Transverse colon (tissue), 4 donors: ENCODE measurements around the gene RGS2. TPM values are rescaled to one million over a fixed set of nuclear protein-coding genes. Genes with fewer than 3 reads are reported as not detected.

Experiments
- DNase-seq: peaks from one replicate; pipeline ENCODE4 v3.0.0-alpha.2; 2019
- H3K27ac ChIP-seq, 4 donors: fragments of 200-600 bp; sonication (generic); 2 replicates each; pipeline ENCODE4 v1.5.1; 2016 to 2018; ENCODE audit warnings: inconsistent platforms in 4 of 4
- H3K27me3 ChIP-seq: fragments of 200-600 bp; sonication (generic); 2 replicates; pipeline ENCODE4 v1.5.1; 2017; ENCODE audit warnings: inconsistent platforms
- H3K36me3 ChIP-seq, 4 donors: fragments of 200-600 bp; sonication (generic); 2 replicates each; pipeline ENCODE4 v1.5.1; 2017 to 2019; ENCODE audit warnings: inconsistent platforms in 4 of 4
- H3K4me1 ChIP-seq, 4 donors: fragments of 200-600 bp; sonication (generic); 2 replicates each; pipeline ENCODE4 v1.5.1; 2017 to 2020; ENCODE audit warnings: inconsistent platforms in 4 of 4
- H3K4me3 ChIP-seq, 4 donors: fragments of 200-600 bp; sonication (generic); 1 replicate in 1 of 4; 2 replicates in 3 of 4; pipeline versions ENCODE4 v1.5.1 to v1.6.1; 2017 to 2019; ENCODE audit warnings: inconsistent platforms in 4 of 4
- H3K9me3 ChIP-seq, 2 donors: fragments of 200-600 bp; sonication (generic); 2 replicates each; pipeline ENCODE4 v1.5.1; 2017 to 2019; ENCODE audit warnings: inconsistent platforms in 2 of 2
- CTCF ChIP-seq, 5 experiments: fragments of 200-600 bp in 3 of 5; fragments of 450-650 bp in 2 of 5; sonication (generic) in 3 of 5; IDR thresholded peaks; 1 replicate in 2 of 5; 2 replicates in 3 of 5; pipeline ENCODE4 v1.5.1; 2016 to 2017; ENCODE audit warnings: antibody characterized with exemption in 5 of 5, inconsistent platforms in 3 of 5, mild to moderate bottlenecking in 2 of 5, moderate library complexity in 1 of 5
- EP300 ChIP-seq: sonication (generic); formaldehyde crosslinking; IDR thresholded peaks from one replicate; pipeline ENCODE4 v1.6.1; 2017; ENCODE audit warnings: antibody characterized with exemption, low read depth
- POLR2A ChIP-seq: fragments of 450-650 bp; IDR thresholded peaks from one replicate; pipeline ENCODE4 v1.6.1; 2016; ENCODE audit warnings: antibody characterized with exemption, mild to moderate bottlenecking, moderate library complexity
- POLR2AphosphoS5 ChIP-seq, 3 donors: sonication (generic); formaldehyde crosslinking; IDR thresholded peaks; one replicate each; pipeline ENCODE4 v1.6.1; 2016; ENCODE audit warnings: antibody characterized with exemption in 3 of 3
- WGBS, 2 donors: methylation state at CpG; one replicate each; pipeline ENCODE4 v1.1.5; 2018; ENCODE audit warnings: low coverage in 1 of 2; 5-methylcytosine and 5-hydroxymethylcytosine counted together
- in situ Hi-C, 4 donors: fragments of 200-750 bp; cut with MboI; loops; one replicate each; pipeline versions ENCODE4 v1.15.0 to v1.15.1; 2017; ENCODE audit warnings: low sequenced_read_pairs in 3 of 4, low pct_ligation_motif_present in 1 of 4, low pct_unique_long_range_greater_than_20kb in 1 of 4
- intact Hi-C: fragments of 100-400 bp; cut with DNase I; formaldehyde crosslinking; loops from one replicate; pipeline ENCODE4 v1.15.1; 2023; ENCODE audit warnings: low total_unique reads
- total RNA-seq, 4 donors: library from RNA; depleted of rRNA; stranded (reverse); fragments of >200 nt; gene quantifications; one replicate each; pipeline ENCODE4 v1.1.0, GENCODE V29; 2016

The RGS2 gene
- 100 to 1,000 TPM in 1 of 4 donors, 10 to 100 TPM in 3; 22.1 to 132 (median 68.9) TPM for total RNA-seq

GRCh38 chr1:192808518-192809306 lies at the start of gene RGS2:
Gene RGS2, plus strand, starts transcription at chr1:192809039. Its CDS starts 33 bp downstream, at chr1:192809072.
- Histone ChIP-seq H3K27me3 (no peaks in the 10 kb centered on the region), H3K36me3 (no peaks in the 10 kb centered on the region), H3K27ac (peak within 1 kb of the TSS; percentile 92 to 96 (median 94)), H3K4me1 (peaks cover 0 to 25% (median 4%) of the 10 kb centered on the region in 4 donors), H3K4me3 (peak within 1 kb of the TSS; percentile 47 to 96 (median 62)), H3K9me3 (no peaks in the 10 kb centered on the region)
- in situ Hi-C loops (loop anchor here in 2 of 4 donors (10.0 to 25.0 kb wide), 3 partner anchors 206 to 304 kb away; partner anchors contain the start of genes CDC73 (in 1 of the 2), GLRX2 (in 1 of the 2) and RGS1 (in 1 of the 2)), intact Hi-C loops (loop anchor here (2.0 to 10.0 kb wide), 2 partner anchors 96 to 204 kb away; no protein-coding TSS in a partner anchor)
- DNase-seq: peak; percentile 94
- 0 to 2% methylated on average over 9 to 55 of the region's 72 CpGs for WGBS, 2 donors
- no peak for TF ChIP-seq EP300
- TF ChIP-seq CTCF (IDR thresholded peaks at IDR 0.05): no peak
- peak; percentile 100 for TF ChIP-seq POLR2AphosphoS5 (IDR thresholded peaks at IDR 0.05)
- peak; percentile 99 for TF ChIP-seq POLR2A

- in situ Hi-C loops (no loop called here), intact Hi-C loops (no loop called here)
- no peaks in the 10 kb centered on the region for H3K36me3 ChIP-seq
- no peak for DNase-seq
- H3K9me3 ChIP-seq: no peaks in the 10 kb centered on the region
- WGBS, 2 donors: 92 to 100% methylated on average over 1 of the region's 1 CpG
- no peaks in the 10 kb centered on the region for H3K27me3 ChIP-seq
- no peak overlapping the region for H3K27ac ChIP-seq
- H3K4me1 ChIP-seq: no peaks in the 10 kb centered on the region
- TF ChIP-seq POLR2A (no peak), CTCF (IDR thresholded peaks at IDR 0.05) (no peak), POLR2AphosphoS5 (IDR thresholded peaks at IDR 0.05) (no peak), EP300 (no peak)
- no peak overlapping the region for H3K4me3 ChIP-seq
These were observed 49.7 kb upstream of the RGS2 start for GRCh38 chr1:192759104-192759503.

- Histone ChIP-seq H3K4me1 (no peaks in the 10 kb centered on the region), H3K4me3 (no peak overlapping the region), H3K36me3 (no peaks in the 10 kb centered on the region), H3K9me3 (no peaks in the 10 kb centered on the region), H3K27me3 (no peaks in the 10 kb centered on the region), H3K27ac (no peak overlapping the region)
- no peak for DNase-seq
- TF ChIP-seq CTCF (IDR thresholded peaks at IDR 0.05) (no peak), EP300 (no peak), POLR2AphosphoS5 (IDR thresholded peaks at IDR 0.05) (no peak), POLR2A (no peak)
- intact Hi-C loops (no loop called here), in situ Hi-C loops (no loop called here)
- 88 to 100% methylated on average over 1 to 4 of the region's 4 CpGs for WGBS, 2 donors
These were observed 46.6 kb upstream of the RGS2 start for GRCh38 chr1:192762265-192762664.

- H3K9me3 ChIP-seq: no peaks in the 10 kb centered on the region
- in situ Hi-C loops: no loop called here
- intact Hi-C loops: no loop called here
- H3K27ac ChIP-seq: peak overlapping the region in 1 of 4 donors; percentile 18
- no peaks in the 10 kb centered on the region for H3K27me3 ChIP-seq
- TF ChIP-seq EP300 (no peak), POLR2AphosphoS5 (IDR thresholded peaks at IDR 0.05) (no peak), CTCF (IDR thresholded peaks at IDR 0.05) (no peak), POLR2A (no peak)
- H3K36me3 ChIP-seq: no peaks in the 10 kb centered on the region
- no peak overlapping the region for H3K4me3 ChIP-seq
- no peak for DNase-seq
- no peaks in the 10 kb centered on the region for H3K4me1 ChIP-seq
These were observed 45.6 kb upstream of the RGS2 start for GRCh38 chr1:192763243-192763642.
